ENCODE measurements around the gene SARDH.
"Not testable (repeated sequence)": the region's sequence is repeated elsewhere in the genome, so short reads cannot be mapped to it uniquely, and the experiment has no call there.

SARDH gene

GRCh38 chr9:133777068-133777791, 39.1 kb upstream of the SARDH start:
- no peak for DNase-seq (ENCODE audit: low read depth in 2 of 2)

- DNase-seq (ENCODE audit: low read depth in 2 of 2), result no peak
These were observed 38.1 kb upstream of the SARDH start for GRCh38 chr9:133775951-133776905.

DNA sequence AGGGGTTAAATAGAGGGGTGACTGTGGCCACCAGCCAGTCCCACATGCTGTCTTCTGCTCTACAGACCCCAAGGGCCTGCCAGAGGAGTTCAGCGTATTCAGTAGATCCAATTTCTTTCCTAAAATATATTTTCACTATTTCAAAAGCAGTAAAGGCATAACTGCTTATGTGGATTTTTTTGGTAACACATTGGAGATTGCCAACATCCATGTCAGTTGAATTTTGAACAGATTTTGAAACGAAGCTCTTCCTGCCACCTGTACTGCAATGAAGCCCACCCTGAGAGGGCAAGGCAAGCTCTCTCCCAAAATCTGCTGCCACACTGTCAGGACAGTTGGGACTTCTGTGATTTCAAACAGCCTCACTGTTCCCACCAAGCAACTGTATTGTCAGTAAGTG, 37.1 kb upstream of the SARDH start:
- DNase-seq (ENCODE audit: low read depth in 2 of 2), result no peak

DNA sequence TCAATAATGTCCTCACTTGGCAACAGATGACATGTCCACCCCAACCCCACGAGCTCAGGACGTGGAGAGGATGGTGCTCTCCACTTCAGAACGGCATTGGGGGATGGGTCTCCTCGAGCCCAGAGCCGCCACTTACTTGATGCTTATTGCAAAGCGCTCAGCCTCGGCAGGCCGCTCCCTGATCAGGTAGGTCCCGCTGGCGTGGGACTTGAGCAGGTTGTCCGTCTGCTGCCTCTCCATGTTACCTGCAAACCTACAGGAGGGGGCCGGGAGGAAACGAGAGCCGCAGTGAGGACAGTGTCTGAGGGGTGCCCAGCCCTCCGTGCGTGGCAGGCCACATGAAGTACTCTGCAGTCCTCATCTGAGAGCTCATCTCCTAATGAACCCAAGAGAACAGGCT, 36.6 kb upstream of the SARDH start:
- DNase-seq (ENCODE audit: low read depth in 2 of 2), result no peak

- DNase-seq (ENCODE audit: low read depth in 2 of 2), result no peak
These were observed 35.9 kb upstream of the SARDH start for GRCh38 chr9:133773889-133774655.

- no peak for DNase-seq (ENCODE audit: low read depth in 2 of 2)
These were observed 34.4 kb upstream of the SARDH start for GRCh38 chr9:133772581-133772980.

DNA sequence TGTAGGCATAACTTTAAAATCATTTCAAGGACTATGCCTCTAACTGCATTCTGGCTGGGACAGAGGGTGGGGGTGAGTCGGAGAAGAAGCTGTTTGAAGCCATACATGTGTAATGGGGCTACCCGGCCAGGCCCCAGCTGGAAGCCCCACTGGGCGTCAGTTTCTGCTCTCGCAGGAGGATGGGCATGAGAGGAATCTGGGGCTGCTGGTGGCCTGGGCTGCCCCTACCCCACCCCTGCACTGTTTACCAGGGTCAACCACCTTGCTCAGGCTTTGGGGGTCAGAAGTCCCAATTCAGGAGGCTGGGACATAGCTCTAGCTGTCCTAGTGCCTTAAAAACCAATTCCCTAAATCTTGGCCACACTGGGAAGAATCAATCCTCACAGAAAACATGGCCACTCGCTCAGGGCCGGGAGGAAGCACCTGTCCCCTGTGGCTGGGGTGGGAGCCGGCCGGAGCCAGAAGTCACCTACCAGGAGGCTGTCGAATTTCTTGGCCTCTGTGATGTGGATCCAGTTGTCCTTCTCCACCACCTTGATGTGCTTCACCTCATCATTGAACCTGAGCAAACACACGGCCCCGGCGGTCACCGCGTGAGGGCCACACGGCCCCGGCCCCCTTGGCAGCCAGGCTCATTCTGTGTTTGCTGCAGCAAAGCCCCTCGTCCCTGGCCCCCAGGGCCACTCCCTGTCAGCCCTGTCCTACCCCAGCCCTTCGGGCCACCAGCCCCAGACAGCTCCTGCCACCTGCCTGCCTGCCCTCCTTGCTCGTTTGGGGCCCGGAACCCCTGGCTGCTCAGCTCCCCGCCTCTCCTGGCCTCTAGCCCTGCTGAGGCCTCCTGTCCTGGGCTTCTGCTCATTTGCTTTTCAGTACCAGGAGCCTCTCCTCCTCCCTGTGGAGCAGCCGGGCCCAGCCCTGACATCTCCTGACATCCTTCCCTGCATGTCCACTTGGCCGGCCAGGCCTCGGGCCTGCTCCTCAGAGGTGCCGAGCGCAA, 33.6 kb upstream of the SARDH start:
- no peak for DNase-seq (ENCODE audit: low read depth in 2 of 2)

- DNase-seq (ENCODE audit: low read depth in 2 of 2), result no peak
These were observed 32.1 kb upstream of the SARDH start for GRCh38 chr9:133770076-133770777.

DNA sequence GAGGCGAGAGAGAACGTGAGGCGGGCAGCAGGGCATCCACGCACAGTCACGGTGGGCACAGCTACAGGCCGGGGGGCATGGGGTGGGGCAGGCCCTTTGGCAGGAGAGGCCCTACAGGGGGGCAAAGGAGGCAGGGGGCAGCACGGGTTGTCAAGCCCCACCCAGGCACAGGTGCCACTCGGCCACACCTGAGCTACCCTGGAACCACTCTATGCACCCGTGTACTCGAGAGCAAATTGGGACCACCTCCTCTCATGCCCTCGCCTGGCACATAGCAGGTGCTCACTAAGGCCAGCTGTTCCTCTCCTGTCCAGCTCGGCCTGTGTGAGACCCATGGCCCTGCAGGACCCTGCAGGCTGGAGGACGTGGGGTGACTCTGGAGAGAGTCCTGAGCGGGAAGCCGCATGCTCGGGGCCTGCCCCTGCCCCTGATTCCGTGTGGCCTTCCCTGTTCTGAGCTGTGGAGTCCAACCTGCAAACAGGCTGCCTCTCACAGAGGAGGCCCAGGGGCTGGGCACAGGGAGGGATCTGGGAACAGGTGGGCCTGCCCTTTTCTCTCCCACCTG, 31.4 kb upstream of the SARDH start:
- DNase-seq (ENCODE audit: low read depth in 2 of 2), result no peak

- DNase-seq (ENCODE audit: low read depth in 2 of 2), result no peak
These were observed 30.8 kb upstream of the SARDH start for GRCh38 chr9:133768859-133769510.

GRCh38 chr9:133768371-133768858, 30.3 kb upstream of the SARDH start:
- DNase-seq (ENCODE audit: low read depth in 2 of 2), result no peak

- no peak for DNase-seq (ENCODE audit: low read depth in 2 of 2)
These were observed 29.5 kb upstream of the SARDH start for GRCh38 chr9:133767625-133768024.

DNA sequence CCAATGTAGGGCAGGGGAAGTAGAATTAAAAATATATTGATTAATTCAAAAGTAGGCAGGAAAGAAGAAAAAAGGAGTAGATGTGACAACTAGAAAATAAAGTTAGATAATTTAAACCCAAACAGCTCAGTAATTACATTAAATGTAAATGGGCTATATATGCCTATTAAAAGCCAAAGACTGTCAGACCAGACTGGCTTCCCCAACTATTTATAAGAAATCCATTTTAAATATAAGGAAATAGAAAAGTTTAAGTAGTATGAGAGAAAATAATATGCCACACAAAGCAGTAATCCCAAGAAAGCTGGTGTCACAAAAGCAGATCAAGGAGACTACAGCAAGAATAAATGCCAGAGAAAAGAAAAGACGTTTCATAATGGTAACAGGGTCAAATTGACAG, 28.9 kb upstream of the SARDH start:
- no peak for DNase-seq (ENCODE audit: low read depth in 2 of 2)

DNA sequence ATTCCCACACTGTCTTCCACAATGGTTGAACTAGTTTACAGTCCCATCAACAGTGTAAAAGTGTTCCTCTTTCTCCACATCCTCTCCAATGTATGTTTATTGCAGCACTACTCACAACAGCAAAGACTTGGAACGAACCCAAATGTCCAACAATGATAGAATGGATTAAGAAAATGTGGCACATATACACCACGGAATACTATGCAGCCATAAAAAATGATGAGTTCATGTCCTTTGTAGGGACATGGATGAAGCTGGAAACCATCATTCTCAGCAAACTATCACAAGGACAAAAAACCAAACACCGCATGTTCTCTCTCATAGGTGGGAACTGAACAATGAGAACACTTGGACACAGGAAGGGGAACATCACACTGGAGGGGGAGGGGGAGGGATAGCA, 28.1 kb upstream of the SARDH start:
- DNase-seq (ENCODE audit: low read depth in 2 of 2), result not testable (repeated sequence)

DNA sequence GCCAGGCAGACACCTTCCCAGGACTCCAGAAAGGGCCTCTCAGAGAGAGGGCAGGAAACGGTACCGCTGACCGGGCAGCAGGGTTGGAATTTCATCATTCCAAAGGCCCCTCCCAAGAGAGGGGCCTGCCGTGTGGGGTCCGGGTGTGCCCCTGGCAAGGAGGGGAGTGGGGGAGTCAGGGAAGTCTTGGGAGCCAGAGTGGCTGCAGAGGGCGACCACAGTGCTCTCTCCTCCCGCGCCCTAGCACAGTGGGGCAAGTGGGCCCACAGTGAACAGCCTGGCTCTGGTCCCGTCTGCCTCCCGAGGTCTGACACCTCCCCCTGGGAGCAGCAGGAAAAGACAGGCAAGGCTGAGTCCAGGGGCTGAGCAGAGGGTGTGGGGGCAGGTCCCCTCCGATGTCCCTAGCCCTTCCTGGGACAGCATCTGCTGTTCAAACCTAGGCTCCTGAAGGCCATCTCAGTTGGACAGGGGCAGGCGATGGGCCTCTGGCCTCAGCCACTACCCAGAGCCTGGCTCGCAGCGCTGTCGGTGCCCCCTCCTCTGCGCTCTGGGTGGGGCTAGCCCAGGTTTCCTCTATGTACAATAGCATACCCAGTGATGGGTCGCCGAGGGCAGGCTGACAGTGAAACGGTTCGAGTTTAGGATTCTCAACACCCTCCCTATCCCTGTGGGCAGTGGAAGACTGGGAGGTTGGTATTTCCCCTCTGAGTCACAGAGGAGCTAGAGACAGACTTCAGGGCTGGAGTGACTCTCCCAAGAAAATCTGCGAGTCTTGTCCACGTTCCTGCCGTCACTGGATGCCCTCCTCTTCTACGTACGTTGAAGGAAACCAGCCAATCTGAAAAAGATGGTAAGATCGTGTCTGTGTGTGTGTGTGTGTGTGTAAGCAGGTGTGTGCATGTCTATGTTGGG, 25.4 kb upstream of the SARDH start:
- DNase-seq (ENCODE audit: low read depth in 2 of 2), result no peak

DNA sequence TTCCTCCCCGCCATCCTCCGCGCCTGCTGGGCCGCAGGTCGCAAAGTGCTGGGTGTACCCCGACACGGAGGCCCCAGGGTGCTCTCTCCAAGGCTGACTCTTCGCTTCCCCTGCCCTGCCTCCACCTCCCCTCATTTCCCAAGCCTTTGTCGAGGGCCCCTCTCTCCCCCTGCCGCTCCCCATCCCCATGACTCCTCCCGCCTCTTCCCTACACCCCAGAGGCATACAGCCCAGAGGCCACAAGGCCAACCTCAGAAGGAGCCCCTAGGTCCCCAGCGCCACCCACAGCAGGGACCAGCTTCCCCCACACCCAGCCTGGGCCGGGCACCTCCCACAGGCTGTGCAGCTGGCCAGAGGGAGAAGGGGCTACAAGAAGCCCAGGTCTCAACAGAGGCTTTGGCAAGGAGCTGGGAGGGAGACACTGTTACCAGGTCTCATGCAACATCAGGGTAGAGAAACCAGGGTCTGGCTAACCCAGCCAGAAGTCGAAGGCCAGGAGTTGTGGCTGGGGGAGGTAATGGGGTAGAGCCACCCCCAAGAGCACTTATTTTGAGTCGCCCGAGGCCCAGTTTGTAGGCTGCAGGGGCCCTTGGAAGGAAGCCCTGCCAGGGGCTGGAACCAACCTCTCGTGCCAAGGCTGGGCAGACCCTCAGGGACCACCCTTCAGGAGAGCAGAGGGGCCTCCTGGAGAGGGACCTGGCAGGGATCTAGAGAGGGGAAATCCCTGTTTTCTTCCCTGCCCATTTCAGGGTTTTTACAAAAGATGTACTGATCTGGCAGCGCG, 24.5 kb upstream of the SARDH start:
- no peak for DNase-seq (ENCODE audit: low read depth in 2 of 2)

DNA sequence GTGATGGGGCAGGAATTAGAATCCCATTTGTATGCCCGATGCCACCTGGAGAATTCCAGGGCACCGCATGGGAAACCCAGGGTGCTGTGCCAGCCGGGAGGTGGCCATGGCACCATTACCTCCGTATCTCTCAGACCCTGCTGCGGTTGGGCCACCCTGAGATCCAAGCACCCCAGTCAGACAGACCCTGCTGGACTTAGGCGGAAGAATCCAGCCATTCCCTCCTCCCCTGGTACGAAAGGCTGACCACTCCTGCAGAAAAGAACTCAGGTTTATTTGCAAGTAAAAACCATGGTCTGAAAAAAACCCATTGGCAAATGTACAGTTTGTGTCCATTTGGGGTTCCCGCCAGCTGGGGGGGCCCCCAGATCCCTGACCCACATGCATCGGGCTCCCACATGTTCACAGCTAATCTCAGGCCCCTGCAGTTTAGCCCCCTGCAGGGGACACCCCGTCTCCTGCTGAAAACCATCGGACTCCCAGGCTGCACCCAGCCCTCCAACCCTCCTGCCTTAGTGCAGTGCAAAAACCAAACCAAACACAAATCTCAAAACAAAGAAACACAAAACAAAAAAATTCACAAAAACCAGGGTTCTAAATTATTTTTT, 23.6 kb upstream of the SARDH start:
- no peak for DNase-seq (ENCODE audit: low read depth in 2 of 2)
